AG04449 (cell line): ENCODE results near the gene TIPARP.

ENCODE experiments used
- CTCF ChIA-PET: fragments of 350-600 bp; formaldehyde crosslinking; extraction: SDS; loops from one replicate; lab custom pipeline; 2021; ENCODE audit warnings: antibody characterized with exemption; lab: Yijun Ruan, JAX
- POLR2A ChIA-PET: fragments of 400-600, 350-600 bp; formaldehyde crosslinking; extraction: SDS; loops from one replicate; lab custom pipeline; 2020; ENCODE audit warnings: antibody characterized with exemption, inconsistent platforms; lab: Yijun Ruan, JAX
- DNase-seq: peaks from one replicate; pipeline ENCODE4 v3.0.0-alpha.2; 2010; ENCODE audit warnings: low read depth, low spot score
- H3K4me3 ChIP-seq: 2 replicates; pipeline ENCODE4 v1.5.1; 2011; ENCODE audit warnings: low read depth, mild to moderate bottlenecking, control low read depth, low read length
- CTCF ChIP-seq: IDR thresholded peaks from one replicate; pipeline ENCODE4 v1.5.1; 2011; ENCODE audit warnings: mild to moderate bottlenecking, moderate library complexity, low read length, control low read depth, inconsistent platforms; ENCODE audit not compliant: insufficient read depth; ENCODE audit errors: missing control alignments

TIPARP gene

GRCh38 chr3:156630081-156630772 lies 44.2 kb upstream of the TIPARP start:
- ChIA-PET POLR2A (interaction anchor here (1.1 to 1.5 kb wide), 2 partner anchors 25 to 76 kb away, joined by 3 to 6 read pairs; partner anchors contain the start of gene SSR3), CTCF (interaction anchor here (0.7 kb wide), 1 partner anchor 8 kb away, joined by 3 read pairs; no protein-coding TSS in a partner anchor)
- TF ChIP-seq CTCF, result no peak

GRCh38 chr3:156630773-156631093 lies 43.7 kb upstream of the TIPARP start:
- POLR2A ChIA-PET, result interaction anchor here (1.1 to 1.5 kb wide), 2 partner anchors 25 to 76 kb away, joined by 3 to 6 read pairs; partner anchors contain the start of gene SSR3
- no peak overlapping the region for H3K4me3 ChIP-seq
- TF ChIP-seq CTCF, result no peak
- CTCF ChIA-PET, result interaction anchor here (0.7 kb wide), 1 partner anchor 8 kb away, joined by 3 read pairs; no protein-coding TSS in a partner anchor
- no peak for DNase-seq

More at GRCh38 chr3:156630081-156630772, 44.2 kb upstream of the TIPARP start:
- DNase-seq, result no peak
- no peak overlapping the region for H3K4me3 ChIP-seq

- no peak for TF ChIP-seq CTCF
- no peak overlapping the region for H3K4me3 ChIP-seq
- ChIA-PET CTCF (no interaction called here), POLR2A (interaction anchor here (1.1 to 1.5 kb wide), 2 partner anchors 26 to 77 kb away, joined by 3 to 6 read pairs; partner anchors contain the start of gene SSR3)
- no peak for DNase-seq
These were observed 43.1 kb upstream of the TIPARP start for GRCh38 chr3:156631323-156631722.

GRCh38 chr3:156632601-156633000 lies 41.8 kb upstream of the TIPARP start:
- no peak for TF ChIP-seq CTCF
- ChIA-PET CTCF (no interaction called here), POLR2A (interaction anchor here (1.2 kb wide), 1 partner anchor 78 kb away, joined by 6 read pairs; the partner anchor contains the start of gene SSR3)
- no peak overlapping the region for H3K4me3 ChIP-seq
- no peak for DNase-seq

- TF ChIP-seq CTCF, result no peak
- H3K4me3 ChIP-seq, result no peak overlapping the region
- POLR2A ChIA-PET, result interaction anchor here (1.2 kb wide), 1 partner anchor 78 kb away, joined by 6 read pairs; the partner anchor contains the start of gene SSR3
- DNase-seq, result peak; percentile 70
- CTCF ChIA-PET, result no interaction called here
These were observed 41.1 kb upstream of the TIPARP start for GRCh38 chr3:156633335-156633734.

- ChIA-PET POLR2A (no interaction called here), CTCF (no interaction called here)
- TF ChIP-seq CTCF, result no peak
- H3K4me3 ChIP-seq, result no peak overlapping the region
- DNase-seq, result no peak
These were observed 39.4 kb upstream of the TIPARP start for GRCh38 chr3:156635034-156635433.
